Activated T-cell treated with anti-CD3 and anti-CD28 coated beads, Interleukin-2, amount 50 U/mL, for 24 hours (primary cell): ENCODE results near the gene HOXC9.

Source experiments
- DNase-seq: peaks from one replicate; pipeline ENCODE4 v3.0.0-alpha.2; 2020
- H3K27ac Mint-ChIP-seq: 2 replicates; pipeline ENCODE4 v1.8.0; 2020; ENCODE audit warnings: mild to moderate bottlenecking, mixed read lengths
- H3K27me3 Mint-ChIP-seq: 2 replicates; pipeline ENCODE4 v1.8.0; 2020; ENCODE audit warnings: mixed read lengths
- H3K36me3 Mint-ChIP-seq: 2 replicates; pipeline ENCODE4 v1.8.0; 2020; ENCODE audit warnings: low read depth, mixed read lengths
- H3K4me1 Mint-ChIP-seq: 2 replicates; pipeline ENCODE4 v1.8.0; 2020; ENCODE audit warnings: low read depth, mixed read lengths
- H3K4me3 Mint-ChIP-seq: 2 replicates; pipeline ENCODE4 v1.8.0; 2020; ENCODE audit warnings: mild to moderate bottlenecking, moderate library complexity, mixed read lengths
- H3K9me3 Mint-ChIP-seq: 2 replicates; pipeline ENCODE4 v1.8.0; 2020; ENCODE audit warnings: mixed read lengths

HOXC9 gene

DNA sequence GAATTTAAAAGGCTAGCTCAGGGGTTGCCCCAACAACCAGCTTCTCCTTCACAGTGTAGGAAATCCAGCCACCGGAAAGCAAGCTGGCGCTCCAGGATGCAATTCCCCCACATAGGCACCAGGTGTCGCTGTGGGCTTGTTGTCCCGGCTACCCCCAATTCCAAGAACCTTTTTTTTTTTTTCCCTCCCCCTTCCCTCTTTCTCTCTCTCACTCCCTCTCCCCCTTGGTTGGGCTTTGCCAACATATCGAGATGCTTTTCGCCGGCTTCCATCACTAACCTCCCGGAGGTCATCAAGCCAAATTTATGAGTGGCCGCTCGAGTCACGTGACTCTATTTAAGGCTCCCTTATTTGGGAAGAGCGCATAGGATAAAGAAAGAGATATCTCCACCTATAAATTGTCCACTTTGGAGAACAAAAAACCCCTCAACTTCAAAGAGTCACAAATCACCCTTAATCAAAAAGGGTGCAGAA is 32.7 kb downstream of the HOXC9 start, which contains the start of gene HOXC5:
Gene HOXC5, plus strand, starts transcription at position 424 of the 474 bp plus-strand sequence. CDS start 73 bp downstream, outside the sequence.
- H3K27me3 Mint-ChIP-seq, result peaks cover 91% of the 10 kb centered on the region
- peaks cover 4% of the 10 kb centered on the region for H3K9me3 Mint-ChIP-seq
- H3K4me1 Mint-ChIP-seq, result peaks cover 28% of the 10 kb centered on the region
- H3K4me3 Mint-ChIP-seq, result peak within 1 kb of the TSS; percentile 56
- no peaks in the 10 kb centered on the region for H3K36me3 Mint-ChIP-seq
- DNase-seq, result peak; percentile 75
- peak within 1 kb of the TSS; percentile 37 for H3K27ac Mint-ChIP-seq

DNA sequence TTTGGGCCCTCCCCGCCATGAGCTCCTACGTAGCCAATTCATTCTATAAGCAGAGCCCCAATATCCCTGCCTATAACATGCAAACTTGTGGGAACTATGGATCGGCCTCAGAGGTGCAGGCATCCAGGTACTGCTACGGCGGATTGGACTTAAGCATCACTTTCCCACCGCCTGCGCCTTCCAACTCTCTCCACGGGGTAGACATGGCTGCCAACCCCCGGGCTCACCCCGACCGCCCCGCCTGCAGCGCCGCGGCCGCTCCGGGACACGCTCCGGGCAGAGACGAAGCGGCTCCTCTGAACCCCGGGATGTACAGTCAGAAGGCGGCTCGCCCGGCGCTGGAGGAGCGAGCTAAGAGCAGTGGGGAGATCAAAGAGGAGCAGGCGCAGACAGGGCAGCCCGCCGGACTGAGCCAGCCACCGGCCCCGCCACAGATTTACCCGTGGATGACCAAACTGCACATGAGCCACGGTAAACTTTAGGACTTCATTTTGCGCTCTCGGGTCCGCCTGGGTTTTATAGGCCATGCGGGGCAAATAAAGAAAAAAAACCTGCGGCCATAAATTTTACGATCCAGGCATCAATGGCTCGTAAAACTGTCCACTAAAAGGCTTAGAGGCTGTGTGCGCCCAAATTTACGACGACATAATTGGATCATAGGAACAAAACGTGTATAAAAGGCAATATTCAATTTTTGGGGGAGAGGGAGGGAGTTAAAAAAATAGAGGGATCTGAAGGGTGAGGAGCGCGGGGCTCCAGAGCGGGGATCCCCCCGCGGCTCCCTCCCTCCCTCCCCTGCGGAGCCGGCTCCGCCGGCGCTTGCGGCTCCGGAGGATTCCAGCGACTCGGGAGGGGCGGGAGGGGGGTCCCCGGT is 33.4 kb downstream of the HOXC9 start:
- peaks cover 4% of the 10 kb centered on the region for H3K9me3 Mint-ChIP-seq
- H3K4me3 Mint-ChIP-seq, result peak overlapping the region; percentile 56
- no peak for DNase-seq
- peaks cover 90% of the 10 kb centered on the region for H3K27me3 Mint-ChIP-seq
- H3K27ac Mint-ChIP-seq, result no peak overlapping the region
- peaks cover 26% of the 10 kb centered on the region for H3K4me1 Mint-ChIP-seq
- H3K36me3 Mint-ChIP-seq, result no peaks in the 10 kb centered on the region

DNA sequence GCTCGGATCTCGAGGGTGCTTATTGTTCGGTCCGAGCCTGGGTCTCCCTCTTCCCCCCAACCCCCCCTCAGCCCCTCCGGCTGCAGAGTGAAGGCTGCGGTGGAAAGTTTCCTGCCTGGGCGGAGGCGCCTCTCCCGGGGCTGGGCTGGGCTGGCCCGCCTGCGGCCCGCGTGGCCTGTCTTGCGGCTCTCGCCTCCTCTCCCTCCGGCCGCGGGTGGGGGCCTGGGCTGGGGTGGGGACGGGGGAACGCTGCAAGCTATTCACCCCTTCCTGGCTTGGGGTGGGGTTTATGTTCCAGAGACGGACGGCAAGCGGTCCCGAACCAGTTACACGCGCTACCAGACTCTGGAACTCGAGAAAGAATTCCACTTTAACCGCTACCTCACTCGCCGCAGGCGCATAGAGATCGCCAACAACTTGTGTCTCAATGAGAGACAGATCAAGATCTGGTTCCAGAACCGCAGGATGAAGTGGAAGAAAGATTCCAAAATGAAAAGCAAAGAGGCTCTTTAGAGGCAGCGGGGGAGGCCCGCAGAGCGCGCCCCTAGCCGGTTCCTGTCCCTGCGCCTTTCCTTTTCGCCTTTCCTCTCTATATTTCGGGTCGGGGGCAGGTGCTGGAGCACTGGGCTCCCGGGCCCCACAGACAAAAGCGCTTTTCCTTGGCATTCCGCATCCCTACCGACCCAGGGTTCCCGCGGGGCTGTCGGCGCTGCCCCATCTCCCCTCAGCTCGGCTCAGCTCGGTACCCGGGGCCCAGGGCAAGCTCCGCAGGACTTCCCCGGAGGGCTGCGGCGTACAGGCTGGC is 34.2 kb downstream of the HOXC9 start:
- DNase-seq, result no peak
- H3K27ac Mint-ChIP-seq, result no peak overlapping the region
- peak overlapping the region; percentile 44 for H3K4me3 Mint-ChIP-seq
- peaks cover 90% of the 10 kb centered on the region for H3K27me3 Mint-ChIP-seq
- H3K36me3 Mint-ChIP-seq, result no peaks in the 10 kb centered on the region
- H3K9me3 Mint-ChIP-seq, result peaks cover 4% of the 10 kb centered on the region
- H3K4me1 Mint-ChIP-seq, result peaks cover 22% of the 10 kb centered on the region

DNA sequence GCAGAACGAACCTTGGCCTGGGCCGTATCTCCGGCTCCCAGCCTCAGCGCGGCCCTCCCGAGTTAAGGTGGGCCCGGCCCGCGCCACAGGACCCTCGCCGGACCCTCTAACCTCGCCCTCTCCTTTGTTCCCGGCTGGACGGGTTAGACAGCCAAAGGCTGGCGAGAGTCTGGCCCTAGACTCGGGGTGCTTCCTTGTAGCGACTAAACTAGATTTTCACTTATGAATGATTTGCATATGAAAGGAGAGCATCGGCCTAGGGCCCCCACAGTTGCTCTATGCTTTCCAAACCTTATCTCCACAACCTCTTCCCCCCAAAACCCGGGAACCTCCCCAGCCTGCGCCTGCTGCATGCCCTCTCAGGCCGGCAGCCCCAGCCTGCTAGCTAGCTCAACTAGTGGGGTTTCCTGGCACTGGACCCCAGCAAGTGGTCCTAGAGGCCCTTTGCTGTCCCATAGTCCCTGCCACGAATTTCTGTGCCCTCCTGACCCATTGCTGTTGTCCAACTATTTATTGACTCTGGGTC is 34.9 kb downstream of the HOXC9 start:
- Mint-ChIP-seq H3K9me3 (peaks cover 4% of the 10 kb centered on the region), H3K27ac (no peak overlapping the region), H3K36me3 (no peaks in the 10 kb centered on the region), H3K27me3 (peaks cover 91% of the 10 kb centered on the region), H3K4me3 (no peak overlapping the region), H3K4me1 (peaks cover 17% of the 10 kb centered on the region)
- no peak for DNase-seq

DNA sequence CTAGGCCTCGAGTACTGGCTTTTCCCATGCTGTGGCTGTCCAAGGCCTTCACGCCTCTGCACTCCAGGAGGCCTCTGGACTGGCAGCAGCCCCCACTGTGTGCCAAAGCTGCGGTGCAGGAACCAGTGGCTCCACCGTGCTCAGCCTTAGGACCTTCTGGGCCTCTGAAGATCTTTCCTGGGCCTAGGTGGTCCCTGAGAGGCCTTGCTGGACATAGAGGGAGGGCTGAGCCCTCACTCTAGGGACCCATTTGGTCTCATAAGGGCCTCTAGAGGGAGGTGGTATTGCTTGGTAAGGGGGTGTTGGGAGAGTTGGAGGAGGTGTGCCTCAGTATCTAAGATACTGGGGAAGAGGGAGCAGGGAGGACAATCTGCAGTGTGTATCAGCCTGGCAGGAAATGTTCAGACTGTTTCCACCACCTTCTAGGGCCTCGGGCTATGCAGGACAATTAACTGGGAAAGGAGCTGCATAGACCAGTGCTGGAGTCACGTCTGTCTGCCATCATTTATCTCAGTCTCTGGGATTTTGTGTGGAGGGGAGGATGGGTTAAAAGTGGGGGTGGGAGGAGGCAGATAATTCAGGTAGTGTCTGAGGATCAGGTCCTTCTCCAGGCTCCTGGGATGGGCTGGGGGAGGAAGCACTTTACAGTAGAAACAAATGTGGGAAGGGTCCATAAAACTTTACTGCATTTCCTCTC is 35.8 kb downstream of the HOXC9 start:
- peaks cover 94% of the 10 kb centered on the region for H3K27me3 Mint-ChIP-seq
- no peak for DNase-seq
- H3K36me3 Mint-ChIP-seq, result no peaks in the 10 kb centered on the region
- peaks cover 15% of the 10 kb centered on the region for H3K4me1 Mint-ChIP-seq
- H3K9me3 Mint-ChIP-seq, result peaks cover 4% of the 10 kb centered on the region
- H3K4me3 Mint-ChIP-seq, result no peak overlapping the region
- H3K27ac Mint-ChIP-seq, result no peak overlapping the region

DNA sequence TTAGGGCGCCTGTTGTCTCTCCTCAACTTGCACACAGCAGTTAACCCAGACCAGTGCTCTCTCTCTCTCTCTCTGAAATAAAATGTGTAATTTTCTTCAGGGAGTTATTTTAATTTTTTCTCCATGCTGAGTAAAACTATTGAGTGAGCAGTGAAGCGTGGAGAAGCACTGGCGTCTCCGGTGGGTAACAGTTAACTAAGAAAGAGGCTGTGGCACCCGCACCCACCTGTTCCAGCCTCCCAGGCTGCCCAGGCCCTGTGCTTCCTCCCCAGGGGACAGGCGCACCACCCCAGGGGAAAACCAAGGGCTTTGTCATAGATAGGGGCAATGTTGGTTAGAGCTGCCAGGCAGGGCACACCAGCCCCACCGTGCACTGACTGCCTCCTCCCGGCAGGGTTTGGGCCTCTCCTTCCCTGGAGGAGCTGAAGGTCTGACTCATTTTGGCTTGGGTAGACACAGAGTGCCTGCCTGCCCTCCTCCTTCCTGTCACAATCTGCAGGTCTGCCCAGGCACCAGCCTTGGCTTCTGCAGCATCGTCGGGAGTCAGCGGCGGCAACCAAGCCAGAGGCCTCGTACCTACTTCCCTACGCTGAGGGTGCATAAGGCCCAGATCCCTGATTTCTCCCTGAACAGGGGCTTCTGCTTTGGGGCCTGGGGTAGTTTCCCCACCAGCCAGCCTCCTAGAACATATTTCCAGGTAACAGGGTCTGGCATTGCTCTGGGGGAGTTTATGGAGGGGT is 36.8 kb downstream of the HOXC9 start:
- Mint-ChIP-seq H3K4me3 (no peak overlapping the region), H3K36me3 (no peaks in the 10 kb centered on the region), H3K27ac (no peak overlapping the region), H3K4me1 (peaks cover 15% of the 10 kb centered on the region), H3K27me3 (peaks cover 90% of the 10 kb centered on the region), H3K9me3 (peaks cover 4% of the 10 kb centered on the region)
- no peak for DNase-seq

DNA sequence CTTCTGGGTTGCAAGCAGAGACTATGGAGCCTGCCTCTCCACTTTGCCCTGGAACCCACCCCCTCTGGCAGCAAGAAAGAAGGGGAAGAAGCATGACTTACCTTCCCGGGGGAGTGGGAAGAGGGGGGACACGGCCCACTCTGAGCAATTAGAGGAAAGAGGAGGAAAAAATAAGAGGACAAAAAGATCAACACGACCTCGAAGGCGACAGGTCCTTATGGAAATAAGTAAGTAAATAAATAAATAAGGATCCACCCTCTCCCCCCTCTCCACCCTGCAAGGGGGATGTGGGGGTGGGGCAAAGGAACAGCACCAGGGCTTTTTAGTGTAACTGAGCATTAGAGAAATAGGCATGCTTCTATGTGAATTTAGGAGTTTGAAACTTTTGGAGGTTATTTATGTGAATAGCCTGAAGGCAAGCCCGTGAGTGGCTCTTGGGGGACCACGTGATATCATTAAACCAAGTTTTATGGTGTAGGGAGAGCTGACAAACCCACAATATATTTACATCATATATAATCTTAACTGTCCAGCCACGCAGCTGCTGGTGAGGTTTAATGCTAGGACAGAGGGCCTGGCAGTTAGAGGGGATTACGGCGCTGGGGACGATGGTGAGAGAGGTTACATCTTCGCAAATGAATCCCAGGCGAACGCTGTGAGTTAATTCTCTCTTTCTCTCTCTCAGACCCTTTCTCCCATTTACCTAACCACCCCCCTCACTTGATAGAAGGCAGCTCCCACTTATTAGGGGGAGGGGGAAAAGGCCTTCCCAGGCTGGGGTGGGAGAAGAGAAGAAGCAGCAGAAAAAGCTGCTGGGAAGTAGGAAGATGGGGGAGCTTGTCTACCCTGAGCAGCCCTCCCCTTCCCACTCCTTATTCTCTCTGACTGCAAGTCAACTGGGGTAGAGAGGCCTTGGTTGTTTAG is 37.7 kb downstream of the HOXC9 start:
- Mint-ChIP-seq H3K9me3 (peaks cover 3% of the 10 kb centered on the region), H3K4me3 (no peak overlapping the region), H3K4me1 (peaks cover 14% of the 10 kb centered on the region), H3K36me3 (no peaks in the 10 kb centered on the region), H3K27ac (no peak overlapping the region), H3K27me3 (peaks cover 90% of the 10 kb centered on the region)
- no peak for DNase-seq

DNA sequence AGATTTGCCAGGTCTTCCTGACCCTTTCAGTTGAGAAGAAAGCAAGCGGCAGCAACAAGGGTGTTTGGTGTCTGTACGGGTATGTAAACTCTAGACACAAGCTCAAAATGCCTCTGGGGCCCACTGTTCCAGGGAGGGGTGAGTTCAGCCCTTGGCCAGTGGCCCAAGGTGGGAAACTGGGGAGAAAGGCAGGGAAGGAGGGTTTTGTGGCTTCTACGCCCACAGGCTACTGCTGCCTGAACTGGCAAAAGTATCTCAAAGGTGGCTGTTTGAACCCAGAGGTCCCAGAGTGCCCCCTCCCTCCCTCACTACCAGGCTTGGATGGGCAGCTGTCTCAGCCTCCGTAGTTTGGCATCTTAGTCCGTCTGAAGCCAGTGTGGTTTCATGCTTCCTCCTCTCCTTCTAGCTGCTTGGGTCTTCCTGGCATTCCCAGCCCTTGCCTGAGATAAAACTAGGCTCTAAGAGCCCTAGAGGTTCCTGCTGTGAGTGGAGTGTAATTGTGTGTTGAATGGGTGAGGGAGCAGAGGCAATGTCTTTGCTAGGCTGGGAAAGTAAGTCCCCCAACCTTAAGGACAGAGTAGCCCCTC is 38.4 kb downstream of the HOXC9 start:
- peaks cover 90% of the 10 kb centered on the region for H3K27me3 Mint-ChIP-seq
- H3K27ac Mint-ChIP-seq, result no peak overlapping the region
- peaks cover 9% of the 10 kb centered on the region for H3K4me1 Mint-ChIP-seq
- no peaks in the 10 kb centered on the region for H3K36me3 Mint-ChIP-seq
- no peaks in the 10 kb centered on the region for H3K9me3 Mint-ChIP-seq
- no peak for DNase-seq
- H3K4me3 Mint-ChIP-seq, result no peak overlapping the region

DNA sequence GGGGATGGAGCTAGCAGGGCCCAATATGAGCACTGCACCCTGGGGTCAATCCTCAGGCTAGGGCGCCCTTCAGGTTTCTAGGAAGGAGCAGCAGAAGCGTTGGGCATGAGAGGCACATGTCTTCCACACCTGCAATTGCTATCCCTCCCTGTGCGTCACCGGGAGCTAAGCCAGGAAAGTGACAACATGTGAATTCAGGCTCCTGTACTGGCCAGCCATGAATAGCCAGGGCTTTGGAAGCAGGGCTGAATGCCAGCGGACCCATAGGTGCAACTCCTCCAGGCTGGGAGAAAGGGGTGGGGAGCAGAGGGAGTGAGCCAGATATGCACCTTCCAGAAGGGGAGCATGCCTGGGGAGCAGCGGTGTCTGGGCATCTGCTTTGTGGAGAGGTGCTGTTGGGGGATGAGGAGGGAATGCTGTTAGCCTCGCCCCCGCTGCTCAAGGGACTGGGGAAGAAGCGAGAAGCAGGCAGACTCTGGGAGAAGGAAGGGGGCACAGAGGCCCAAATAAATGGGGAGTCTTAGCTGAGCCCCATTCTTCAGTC is 39.0 kb downstream of the HOXC9 start:
- H3K4me1 Mint-ChIP-seq, result peaks cover 7% of the 10 kb centered on the region
- DNase-seq, result no peak
- H3K9me3 Mint-ChIP-seq, result no peaks in the 10 kb centered on the region
- no peak overlapping the region for H3K27ac Mint-ChIP-seq
- H3K27me3 Mint-ChIP-seq, result peaks cover 92% of the 10 kb centered on the region
- no peaks in the 10 kb centered on the region for H3K36me3 Mint-ChIP-seq
- H3K4me3 Mint-ChIP-seq, result no peak overlapping the region

DNA sequence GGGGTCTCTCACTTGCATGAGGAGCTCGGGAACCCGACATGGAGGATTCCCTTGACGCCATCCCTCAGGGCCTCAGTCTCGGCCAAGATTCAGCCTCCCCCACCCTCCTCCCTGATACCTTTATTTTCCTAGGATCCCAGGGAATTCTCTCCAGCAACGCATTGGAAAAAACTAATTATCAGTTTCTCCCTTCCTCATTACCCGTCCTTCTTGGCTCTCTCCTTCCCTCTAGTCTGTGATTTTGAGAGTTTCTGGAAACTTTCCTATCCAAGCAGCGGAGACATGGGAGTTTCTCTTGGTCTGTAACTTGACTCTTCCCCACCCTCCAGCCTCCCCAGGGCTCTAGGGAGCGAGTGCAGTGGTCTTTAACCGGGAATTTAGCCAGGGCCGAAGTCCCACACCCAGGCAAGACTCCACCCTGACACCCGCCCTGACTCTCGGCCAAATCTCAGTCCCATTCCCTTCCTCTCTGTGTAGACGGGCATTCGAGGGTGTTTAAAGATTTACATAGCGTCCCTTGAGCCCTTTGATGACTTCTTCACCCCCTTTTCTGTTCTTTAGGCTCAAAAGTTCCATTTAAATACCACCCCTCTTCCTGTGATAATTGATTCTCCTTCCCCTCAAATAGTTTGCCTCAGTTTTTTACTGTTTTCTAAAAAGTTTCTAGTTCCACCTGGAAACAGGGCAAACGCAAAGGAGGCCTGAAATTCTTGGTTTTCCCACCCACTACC is 39.6 kb downstream of the HOXC9 start:
- peaks cover 93% of the 10 kb centered on the region for H3K27me3 Mint-ChIP-seq
- H3K4me3 Mint-ChIP-seq, result no peak overlapping the region
- H3K36me3 Mint-ChIP-seq, result no peaks in the 10 kb centered on the region
- no peak for DNase-seq
- no peak overlapping the region for H3K27ac Mint-ChIP-seq
- H3K4me1 Mint-ChIP-seq, result peaks cover 2% of the 10 kb centered on the region
- H3K9me3 Mint-ChIP-seq, result no peaks in the 10 kb centered on the region

DNA sequence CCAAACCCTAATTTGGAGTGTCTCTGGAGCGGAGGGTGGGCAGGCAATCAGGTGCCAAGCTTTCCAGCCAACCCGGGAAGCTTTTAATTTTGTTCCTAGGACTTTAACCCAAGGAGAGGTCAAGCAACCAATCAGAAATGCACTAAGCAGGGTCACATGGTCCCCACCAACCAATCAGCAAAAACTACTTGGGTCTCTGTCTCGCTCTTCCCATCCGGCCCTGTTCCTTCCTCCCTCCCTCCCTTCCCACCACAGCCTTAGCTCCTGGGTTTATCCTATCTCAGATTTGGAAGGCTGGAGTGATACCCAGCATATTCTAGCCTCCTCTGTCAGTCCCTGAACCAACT is 40.2 kb downstream of the HOXC9 start:
- Mint-ChIP-seq H3K4me1 (no peaks in the 10 kb centered on the region), H3K27ac (no peak overlapping the region), H3K27me3 (peaks cover 94% of the 10 kb centered on the region), H3K4me3 (no peak overlapping the region), H3K36me3 (no peaks in the 10 kb centered on the region), H3K9me3 (no peaks in the 10 kb centered on the region)
- no peak for DNase-seq

DNA sequence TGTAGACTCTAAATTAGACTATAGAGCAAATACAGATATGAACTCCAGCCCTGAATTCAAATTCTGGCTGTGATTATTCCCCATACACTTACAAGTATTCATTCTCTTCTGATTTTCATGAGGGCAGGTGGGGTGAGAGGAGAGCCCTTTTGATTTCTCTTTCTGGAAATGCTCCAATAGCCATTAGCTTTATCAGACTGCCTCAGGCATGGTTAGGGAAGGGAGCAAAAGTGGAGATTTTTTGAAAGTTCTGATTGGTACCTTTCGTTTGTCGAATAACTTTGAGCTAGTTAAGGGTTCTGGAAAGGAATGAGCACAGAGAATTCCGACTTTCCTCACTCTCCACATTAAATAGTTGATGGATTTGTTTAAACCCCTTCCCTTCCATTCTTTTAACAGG is 40.7 kb downstream of the HOXC9 start:
- H3K4me3 Mint-ChIP-seq, result no peak overlapping the region
- no peak for DNase-seq
- H3K36me3 Mint-ChIP-seq, result no peaks in the 10 kb centered on the region
- no peaks in the 10 kb centered on the region for H3K4me1 Mint-ChIP-seq
- H3K9me3 Mint-ChIP-seq, result no peaks in the 10 kb centered on the region
- peaks cover 94% of the 10 kb centered on the region for H3K27me3 Mint-ChIP-seq
- no peak overlapping the region for H3K27ac Mint-ChIP-seq
